ENCODE results near the gene PRKAB1.

DNA sequence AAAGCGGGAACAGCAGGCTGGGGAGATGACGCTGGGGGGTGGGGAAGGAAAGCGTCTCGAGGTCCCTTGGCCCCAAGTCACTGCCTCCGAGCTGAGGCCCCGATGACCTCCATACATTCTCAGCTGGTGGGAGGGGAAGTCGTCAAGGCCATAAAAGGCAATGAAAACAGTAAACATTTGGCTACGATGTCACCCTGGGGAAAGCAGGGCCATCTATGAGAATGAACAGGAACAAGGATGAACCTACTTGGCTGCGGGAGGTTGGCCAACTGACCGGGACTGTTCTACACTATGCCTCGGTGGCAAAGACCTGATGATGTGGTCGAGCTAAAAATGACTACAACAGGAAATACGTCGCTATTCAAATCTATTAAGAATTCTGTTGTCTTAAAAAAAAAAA, 19.5 kb downstream of the PRKAB1 start:
- TF ChIP-seq, protein P1, sequence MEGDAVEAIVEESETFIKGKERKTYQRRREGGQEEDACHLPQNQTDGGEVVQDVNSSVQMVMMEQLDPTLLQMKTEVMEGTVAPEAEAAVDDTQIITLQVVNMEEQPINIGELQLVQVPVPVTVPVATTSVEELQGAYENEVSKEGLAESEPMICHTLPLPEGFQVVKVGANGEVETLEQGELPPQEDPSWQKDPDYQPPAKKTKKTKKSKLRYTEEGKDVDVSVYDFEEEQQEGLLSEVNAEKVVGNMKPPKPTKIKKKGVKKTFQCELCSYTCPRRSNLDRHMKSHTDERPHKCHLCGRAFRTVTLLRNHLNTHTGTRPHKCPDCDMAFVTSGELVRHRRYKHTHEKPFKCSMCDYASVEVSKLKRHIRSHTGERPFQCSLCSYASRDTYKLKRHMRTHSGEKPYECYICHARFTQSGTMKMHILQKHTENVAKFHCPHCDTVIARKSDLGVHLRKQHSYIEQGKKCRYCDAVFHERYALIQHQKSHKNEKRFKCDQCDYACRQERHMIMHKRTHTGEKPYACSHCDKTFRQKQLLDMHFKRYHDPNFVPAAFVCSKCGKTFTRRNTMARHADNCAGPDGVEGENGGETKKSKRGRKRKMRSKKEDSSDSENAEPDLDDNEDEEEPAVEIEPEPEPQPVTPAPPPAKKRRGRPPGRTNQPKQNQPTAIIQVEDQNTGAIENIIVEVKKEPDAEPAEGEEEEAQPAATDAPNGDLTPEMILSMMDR (IDR thresholded peaks at IDR 0.05; ENCODE audit: low read depth, low read length): no peak
- no peak for TF ChIP-seq EZH2phosphoT487 (IDR thresholded peaks at IDR 0.05; ENCODE audit: low read depth)

Measured in OCI-LY3 (cell line).